GM21576 (cell line): ENCODE measurements around the gene DLK2.
"Not testable (repeated sequence)": the region's sequence is repeated elsewhere in the genome, so short reads cannot be mapped to it uniquely, and the experiment has no call there.

Source experiments
- ATAC-seq: cut with Tn5 transposase; IDR thresholded peaks from one replicate; pipeline ENCODE4 v1.9.1; 2021; ENCODE audit warnings: mild to moderate bottlenecking, moderate library complexity; ENCODE audit not compliant: unreplicated experiment

DLK2 gene

GRCh38 chr6:43428112-43428570 lies 27.2 kb downstream of the DLK2 start:
- ATAC-seq: no peak

GRCh38 chr6:43427406-43428111 lies 27.8 kb downstream of the DLK2 start, which contains the start of gene ABCC10:
TSS of gene ABCC10 (plus strand) at chr6:43427541. CDS start at chr6:43427979, 438 bp downstream.
- ATAC-seq: peak; percentile 90

GRCh38 chr6:43426928-43427405 lies 28.4 kb downstream of the DLK2 start:
- ATAC-seq: no peak

- not testable (repeated sequence) for ATAC-seq
Observed at GRCh38 chr6:43425083-43425482, 30.3 kb downstream of the DLK2 start.

- ATAC-seq: no peak
Observed at GRCh38 chr6:43421831-43422230, 33.5 kb downstream of the DLK2 start.

- no peak for ATAC-seq
Observed at GRCh38 chr6:43420012-43420709, 35.2 kb downstream of the DLK2 start.

- ATAC-seq: no peak
Observed at GRCh38 chr6:43416935-43417334, 38.4 kb downstream of the DLK2 start.

- ATAC-seq: not testable (repeated sequence)
Observed at GRCh38 chr6:43415275-43415674, 40.1 kb downstream of the DLK2 start.

- no peak for ATAC-seq
Observed at GRCh38 chr6:43413002-43413401, 42.3 kb downstream of the DLK2 start.

GRCh38 chr6:43412541-43412940 lies 42.8 kb downstream of the DLK2 start:
- no peak for ATAC-seq

- ATAC-seq: not testable (repeated sequence)
Observed at GRCh38 chr6:43410776-43411175, 44.6 kb downstream of the DLK2 start.

- no peak for ATAC-seq
Observed at GRCh38 chr6:43408259-43408658, 47.1 kb downstream of the DLK2 start.

- ATAC-seq: no peak
Observed at GRCh38 chr6:43407296-43407695, 48.1 kb downstream of the DLK2 start.

- ATAC-seq: no peak
Observed at GRCh38 chr6:43405354-43405753, 50.0 kb downstream of the DLK2 start.

- no peak for ATAC-seq
Observed at GRCh38 chr6:43402820-43403219, 52.5 kb downstream of the DLK2 start.

- ATAC-seq: no peak
Observed at GRCh38 chr6:43401730-43402129, 53.6 kb downstream of the DLK2 start.
